Measurements from ENCODE around the gene AGPAT1. TPM values are rescaled to one million over a fixed set of nuclear protein-coding genes. Genes with fewer than 3 reads are reported as not detected.

AGPAT1 gene
- total RNA-seq, 1 experiment from 2014 or later: 55.6 TPM

DNA sequence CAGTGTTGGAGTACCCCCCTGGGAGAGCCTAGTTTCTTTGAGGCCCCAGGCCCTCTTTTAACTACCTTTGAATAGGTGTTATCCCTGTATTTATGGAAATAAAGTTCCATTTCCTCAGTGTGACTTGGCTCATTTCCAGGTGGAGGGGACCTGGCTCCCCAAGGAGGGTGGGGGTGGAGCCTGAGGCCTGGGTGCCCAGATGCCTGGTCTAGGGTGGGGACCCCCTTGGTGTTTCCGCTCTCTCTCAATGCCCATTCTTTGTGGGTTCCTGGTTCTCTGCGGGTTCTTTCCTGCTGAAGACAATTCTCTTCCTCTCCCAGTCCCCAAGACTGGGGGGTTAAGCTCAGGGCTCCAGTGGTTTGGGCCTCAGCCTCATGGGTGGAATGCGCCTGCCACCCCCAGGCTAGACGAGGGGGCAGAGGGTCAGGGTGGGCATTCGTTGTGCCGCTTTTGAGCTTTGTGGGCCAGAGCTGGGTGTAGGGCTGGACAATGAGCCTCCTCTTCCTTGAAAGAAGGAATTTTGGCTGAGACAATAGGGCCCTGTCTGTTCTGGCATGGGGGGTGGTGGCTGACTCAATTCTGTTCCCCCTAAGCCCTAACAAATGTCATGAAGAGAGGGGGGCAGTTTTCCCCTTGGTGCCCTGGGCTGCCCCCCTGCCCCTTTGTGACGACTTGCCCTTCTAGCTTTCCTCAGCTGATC lies 12.2 kb downstream of the AGPAT1 start:
- ChIA-PET POLR2A (interaction anchor here (1.6 kb wide), 1 partner anchor 13 kb away, joined by 6 read pairs; no protein-coding TSS in a partner anchor), CTCF (no interaction called here)
- no peak for DNase-seq (ENCODE audit: low read depth, low spot score)

More for the DNA sequence above, 12.2 kb downstream of the AGPAT1 start:
- no peak overlapping the region for H3K27ac ChIP-seq (ENCODE audit: low read depth, low read length)
- no peak overlapping the region for H3K4me3 ChIP-seq (replicated peaks in 1 of 2; ENCODE audit: low read depth in 1 of 2, low read length in 2 of 2)
- no peaks in the 10 kb centered on the region for H3K79me2 ChIP-seq (ENCODE audit: insufficient read depth, low read length)
- TF ChIP-seq, protein P1, sequence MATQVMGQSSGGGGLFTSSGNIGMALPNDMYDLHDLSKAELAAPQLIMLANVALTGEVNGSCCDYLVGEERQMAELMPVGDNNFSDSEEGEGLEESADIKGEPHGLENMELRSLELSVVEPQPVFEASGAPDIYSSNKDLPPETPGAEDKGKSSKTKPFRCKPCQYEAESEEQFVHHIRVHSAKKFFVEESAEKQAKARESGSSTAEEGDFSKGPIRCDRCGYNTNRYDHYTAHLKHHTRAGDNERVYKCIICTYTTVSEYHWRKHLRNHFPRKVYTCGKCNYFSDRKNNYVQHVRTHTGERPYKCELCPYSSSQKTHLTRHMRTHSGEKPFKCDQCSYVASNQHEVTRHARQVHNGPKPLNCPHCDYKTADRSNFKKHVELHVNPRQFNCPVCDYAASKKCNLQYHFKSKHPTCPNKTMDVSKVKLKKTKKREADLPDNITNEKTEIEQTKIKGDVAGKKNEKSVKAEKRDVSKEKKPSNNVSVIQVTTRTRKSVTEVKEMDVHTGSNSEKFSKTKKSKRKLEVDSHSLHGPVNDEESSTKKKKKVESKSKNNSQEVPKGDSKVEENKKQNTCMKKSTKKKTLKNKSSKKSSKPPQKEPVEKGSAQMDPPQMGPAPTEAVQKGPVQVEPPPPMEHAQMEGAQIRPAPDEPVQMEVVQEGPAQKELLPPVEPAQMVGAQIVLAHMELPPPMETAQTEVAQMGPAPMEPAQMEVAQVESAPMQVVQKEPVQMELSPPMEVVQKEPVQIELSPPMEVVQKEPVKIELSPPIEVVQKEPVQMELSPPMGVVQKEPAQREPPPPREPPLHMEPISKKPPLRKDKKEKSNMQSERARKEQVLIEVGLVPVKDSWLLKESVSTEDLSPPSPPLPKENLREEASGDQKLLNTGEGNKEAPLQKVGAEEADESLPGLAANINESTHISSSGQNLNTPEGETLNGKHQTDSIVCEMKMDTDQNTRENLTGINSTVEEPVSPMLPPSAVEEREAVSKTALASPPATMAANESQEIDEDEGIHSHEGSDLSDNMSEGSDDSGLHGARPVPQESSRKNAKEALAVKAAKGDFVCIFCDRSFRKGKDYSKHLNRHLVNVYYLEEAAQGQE (IDR thresholded peaks at IDR 0.05; ENCODE audit: low read depth): no peak
- no peak for TF ChIP-seq POLR2A (IDR thresholded peaks at IDR 0.05; ENCODE audit: borderline replicate concordance, extremely low read depth, insufficient read depth, insufficient read length)
- TF ChIP-seq, protein P2, sequence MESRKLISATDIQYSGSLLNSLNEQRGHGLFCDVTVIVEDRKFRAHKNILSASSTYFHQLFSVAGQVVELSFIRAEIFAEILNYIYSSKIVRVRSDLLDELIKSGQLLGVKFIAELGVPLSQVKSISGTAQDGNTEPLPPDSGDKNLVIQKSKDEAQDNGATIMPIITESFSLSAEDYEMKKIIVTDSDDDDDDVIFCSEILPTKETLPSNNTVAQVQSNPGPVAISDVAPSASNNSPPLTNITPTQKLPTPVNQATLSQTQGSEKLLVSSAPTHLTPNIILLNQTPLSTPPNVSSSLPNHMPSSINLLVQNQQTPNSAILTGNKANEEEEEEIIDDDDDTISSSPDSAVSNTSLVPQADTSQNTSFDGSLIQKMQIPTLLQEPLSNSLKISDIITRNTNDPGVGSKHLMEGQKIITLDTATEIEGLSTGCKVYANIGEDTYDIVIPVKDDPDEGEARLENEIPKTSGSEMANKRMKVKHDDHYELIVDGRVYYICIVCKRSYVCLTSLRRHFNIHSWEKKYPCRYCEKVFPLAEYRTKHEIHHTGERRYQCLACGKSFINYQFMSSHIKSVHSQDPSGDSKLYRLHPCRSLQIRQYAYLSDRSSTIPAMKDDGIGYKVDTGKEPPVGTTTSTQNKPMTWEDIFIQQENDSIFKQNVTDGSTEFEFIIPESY (IDR thresholded peaks at IDR 0.05; ENCODE audit: extremely low read depth, insufficient replicate concordance, low read length): no peak
- TF ChIP-seq TCF7L2 (IDR thresholded peaks at IDR 0.05; ENCODE audit: borderline replicate concordance, extremely low read depth, insufficient read depth, insufficient read length): no peak
- TF ChIP-seq JUND (IDR thresholded peaks at IDR 0.05): no peak
- no peak for TF ChIP-seq CEBPB (IDR thresholded peaks at IDR 0.05; ENCODE audit: low read depth)
- TF ChIP-seq SRF (IDR thresholded peaks at IDR 0.05; ENCODE audit: low read depth): no peak
- ATAC-seq: no peak
- RAD21 ChIA-PET (ENCODE audit: low non-redundant PET in 1 of 2, low total read pairs in 2 of 2, uncharacterized antibody in 2 of 2, unreplicated experiment in 2 of 2): no interaction called here
- H3K4me1 ChIP-seq (ENCODE audit: control insufficient read depth in 1 of 2, insufficient read depth in 2 of 2, low read length in 2 of 2): no peaks in the 10 kb centered on the region
- no peaks in the 10 kb centered on the region for H4K20me1 ChIP-seq (ENCODE audit: insufficient read depth)
- H3K36me3 ChIP-seq (ENCODE audit: control insufficient read depth in 1 of 2, insufficient read depth in 2 of 2, low read length in 2 of 2): peaks cover 3 to 4% of the 10 kb centered on the region in 2 experiments; a peak in 3 of 4 replicates
- no peaks in the 10 kb centered on the region for H3K9me3 ChIP-seq (ENCODE audit: control insufficient read depth in 1 of 2, insufficient read depth in 1 of 2, low read depth in 1 of 2, low read length in 2 of 2)
- no TSS peak for BruUV-seq (replicated peaks)
- H2AFZ ChIP-seq (ENCODE audit: low read depth, low read length, poor library complexity, severe bottlenecking): no peak overlapping the region
- H3K27me3 ChIP-seq (ENCODE audit: insufficient read depth, low read length): no peaks in the 10 kb centered on the region
- H3K9ac ChIP-seq (ENCODE audit: low read length): no peak overlapping the region
- H3K4me2 ChIP-seq (ENCODE audit: low read length): no peak overlapping the region
- intact Hi-C loops (cut with micrococcal nuclease): no loop called here
- H3K9me2 ChIP-seq (ENCODE audit: insufficient read depth): no peaks in the 10 kb centered on the region

Data from HCT116 (cell line).